DND-41 (cell line): Measurements from ENCODE around the gene VPS4A.
"Not testable (repeated sequence)": the region's sequence is repeated elsewhere in the genome, so short reads cannot be mapped to it uniquely, and the experiment has no call there.

Experiments used
- ATAC-seq: fragments of 200-7000 bp; cut with Tn5 transposase; 3 replicates; pipeline ENCODE4 v1.9.1; 2021; ENCODE audit warnings: low read depth; ENCODE audit not compliant: insufficient read depth
- DNase-seq: peaks from one replicate; pipeline ENCODE4 v3.0.0-alpha.2; 2020
- H2AFZ ChIP-seq: 2 replicates; pipeline ENCODE4 v1.6.0; 2012; ENCODE audit warnings: low read depth, low read length
- H3K27ac ChIP-seq: 2 replicates; pipeline ENCODE4 v1.5.1; 2012; ENCODE audit warnings: low read length, inconsistent platforms
- H3K27me3 ChIP-seq: fragments of 200-600 bp; sonication (generic); 2 replicates; pipeline ENCODE4 v1.6.0; 2012; ENCODE audit warnings: low read length, mild to moderate bottlenecking, inconsistent platforms; ENCODE audit not compliant: insufficient read depth, poor library complexity
- H3K36me3 ChIP-seq: 2 replicates; pipeline ENCODE4 v1.5.1; 2012; ENCODE audit warnings: low read length, inconsistent platforms; ENCODE audit not compliant: insufficient read depth
- H3K4me1 ChIP-seq: 2 replicates; pipeline ENCODE4 v1.5.1; 2012; ENCODE audit warnings: mild to moderate bottlenecking, low read length; ENCODE audit not compliant: insufficient read depth
- H3K4me2 ChIP-seq: 2 replicates; pipeline ENCODE4 v1.6.0; 2012; ENCODE audit warnings: mild to moderate bottlenecking, moderate library complexity, low read length, inconsistent platforms; ENCODE audit not compliant: insufficient read depth
- H3K4me3 ChIP-seq, 2 experiments: fragments of 200-600 bp in 1 of 2; shearing (Covaris generic) in 1 of 2; 2 replicates each; pipeline ENCODE4 v1.5.1; 2012 to 2016; ENCODE audit warnings: inconsistent platforms in 2 of 2, low read length in 2 of 2, mild to moderate bottlenecking in 2 of 2, low read depth in 1 of 2, moderate library complexity in 1 of 2
- H3K79me2 ChIP-seq: 2 replicates; pipeline ENCODE4 v1.6.0; 2012; ENCODE audit warnings: low read length, inconsistent platforms; ENCODE audit not compliant: insufficient read depth
- H3K9ac ChIP-seq: 2 replicates; pipeline ENCODE4 v1.6.0; 2012; ENCODE audit warnings: low read depth, mild to moderate bottlenecking, inconsistent platforms, low read length, moderate library complexity
- H3K9me3 ChIP-seq: 2 replicates; pipeline ENCODE4 v1.5.1; 2012; ENCODE audit warnings: low read length, moderate library complexity, mild to moderate bottlenecking, inconsistent platforms; ENCODE audit not compliant: insufficient read depth, severe bottlenecking
- H4K20me1 ChIP-seq: 2 replicates; pipeline ENCODE4 v1.6.0; 2012; ENCODE audit warnings: low read length; ENCODE audit not compliant: insufficient read depth
- EZH2 ChIP-seq: IDR thresholded peaks from 3 replicates; pipeline ENCODE4 v1.6.1; 2012; ENCODE audit warnings: borderline replicate concordance, low read depth, mild to moderate bottlenecking, moderate library complexity, low read length, inconsistent platforms; ENCODE audit not compliant: severe bottlenecking
- TF ChIP-seq, protein P1 (sequence below): IDR thresholded peaks from 2 replicates; pipeline ENCODE4 v1.5.1; 2012; ENCODE audit warnings: borderline replicate concordance, low read length, moderate library complexity, mild to moderate bottlenecking; ENCODE audit not compliant: poor library complexity, severe bottlenecking; ENCODE audit errors: extremely low read depth

The VPS4A gene

DNA sequence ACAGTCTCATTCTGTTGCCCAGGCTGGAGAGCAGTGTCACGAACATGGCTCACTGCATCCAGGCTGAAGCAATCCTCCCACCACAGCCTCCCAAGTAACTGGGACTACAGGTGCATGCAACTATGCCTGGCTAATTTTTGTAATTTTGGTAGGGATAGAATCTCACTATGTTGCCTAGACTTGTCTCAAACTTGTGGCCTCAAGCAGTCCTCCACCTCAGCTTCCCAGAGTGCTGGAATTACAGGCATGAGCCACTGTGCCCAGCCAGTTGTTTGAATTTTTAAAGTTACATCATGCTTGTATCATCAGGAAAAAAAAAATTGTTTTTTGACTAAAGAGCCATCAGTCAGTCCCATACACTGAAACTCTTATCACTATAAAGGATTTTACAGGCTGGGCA is 17.1 kb upstream of the VPS4A start:
- Histone ChIP-seq H3K27ac (no peak overlapping the region), H2AFZ (no peak overlapping the region), H3K4me3 (no peak overlapping the region), H3K4me1 (no peaks in the 10 kb centered on the region), H3K27me3 (no peaks in the 10 kb centered on the region), H4K20me1 (no peaks in the 10 kb centered on the region), H3K4me2 (no peak overlapping the region), H3K79me2 (no peaks in the 10 kb centered on the region), H3K9me3 (no peaks in the 10 kb centered on the region), H3K36me3 (no peaks in the 10 kb centered on the region; the same call in 1 of the 2 replicates), H3K9ac (no peak overlapping the region)
- TF ChIP-seq, protein P1, sequence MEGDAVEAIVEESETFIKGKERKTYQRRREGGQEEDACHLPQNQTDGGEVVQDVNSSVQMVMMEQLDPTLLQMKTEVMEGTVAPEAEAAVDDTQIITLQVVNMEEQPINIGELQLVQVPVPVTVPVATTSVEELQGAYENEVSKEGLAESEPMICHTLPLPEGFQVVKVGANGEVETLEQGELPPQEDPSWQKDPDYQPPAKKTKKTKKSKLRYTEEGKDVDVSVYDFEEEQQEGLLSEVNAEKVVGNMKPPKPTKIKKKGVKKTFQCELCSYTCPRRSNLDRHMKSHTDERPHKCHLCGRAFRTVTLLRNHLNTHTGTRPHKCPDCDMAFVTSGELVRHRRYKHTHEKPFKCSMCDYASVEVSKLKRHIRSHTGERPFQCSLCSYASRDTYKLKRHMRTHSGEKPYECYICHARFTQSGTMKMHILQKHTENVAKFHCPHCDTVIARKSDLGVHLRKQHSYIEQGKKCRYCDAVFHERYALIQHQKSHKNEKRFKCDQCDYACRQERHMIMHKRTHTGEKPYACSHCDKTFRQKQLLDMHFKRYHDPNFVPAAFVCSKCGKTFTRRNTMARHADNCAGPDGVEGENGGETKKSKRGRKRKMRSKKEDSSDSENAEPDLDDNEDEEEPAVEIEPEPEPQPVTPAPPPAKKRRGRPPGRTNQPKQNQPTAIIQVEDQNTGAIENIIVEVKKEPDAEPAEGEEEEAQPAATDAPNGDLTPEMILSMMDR = no peak
- no peak for TF ChIP-seq EZH2
- no peak for DNase-seq
- ATAC-seq = no peak

DNA sequence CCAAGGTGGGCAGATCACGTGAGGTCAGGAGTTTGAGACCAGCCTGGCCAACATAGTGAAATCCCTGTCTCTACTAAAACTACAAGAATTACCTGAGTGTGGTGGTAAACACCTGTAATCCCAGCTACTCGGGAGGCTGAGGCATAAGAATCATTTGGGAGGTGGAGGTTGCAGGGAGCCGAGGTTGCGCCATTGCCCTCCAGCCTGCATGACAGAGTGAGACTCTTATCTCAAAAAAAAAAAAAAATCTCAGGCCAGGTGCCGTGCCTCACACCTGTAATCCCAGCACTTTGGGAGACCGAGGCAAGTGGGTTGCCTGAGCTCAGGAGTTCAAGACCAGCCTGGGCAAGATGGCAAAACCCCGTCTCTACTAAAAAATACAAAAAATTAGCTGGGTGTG is 14.4 kb upstream of the VPS4A start:
- peaks cover 22% of the 10 kb centered on the region for H3K36me3 ChIP-seq
- H3K9ac ChIP-seq, H2AFZ ChIP-seq, H3K79me2 ChIP-seq, H3K4me2 ChIP-seq, H3K4me1 ChIP-seq, ATAC-seq, DNase-seq, H3K4me3 ChIP-seq, H3K27ac ChIP-seq, H4K20me1 ChIP-seq, H3K9me3 ChIP-seq, H3K27me3 ChIP-seq: not testable (repeated sequence)

DNA sequence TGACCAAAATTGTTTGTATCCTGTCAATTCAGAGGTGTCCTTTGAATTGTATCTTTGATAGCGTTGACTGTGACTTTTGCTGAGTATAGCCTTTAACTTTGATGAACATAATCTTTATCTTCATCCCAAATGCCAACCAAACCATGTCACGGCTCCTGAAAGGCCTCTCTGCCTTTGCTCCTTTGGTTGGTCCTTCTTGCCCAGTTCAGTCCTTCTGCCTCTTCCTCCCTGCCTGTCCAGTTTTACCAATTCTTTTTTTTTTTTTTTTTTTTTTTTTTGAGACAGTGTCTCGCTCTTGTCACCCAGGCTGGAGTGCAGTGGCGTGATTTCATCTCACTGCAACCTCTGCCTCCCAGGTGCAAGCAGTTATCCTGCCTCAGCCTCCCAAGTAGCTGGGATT is 12.9 kb upstream of the VPS4A start:
- Histone ChIP-seq H3K9ac (no peak overlapping the region), H2AFZ (no peak overlapping the region), H3K4me2 (no peak overlapping the region), H3K27ac (no peak overlapping the region), H3K79me2 (no peaks in the 10 kb centered on the region), H4K20me1 (no peaks in the 10 kb centered on the region), H3K27me3 (no peaks in the 10 kb centered on the region), H3K4me3 (no peak overlapping the region), H3K4me1 (no peaks in the 10 kb centered on the region), H3K9me3 (no peaks in the 10 kb centered on the region), H3K36me3 (peaks cover 26% of the 10 kb centered on the region)
- DNase-seq (no peak), ATAC-seq (no peak)
- TF ChIP-seq, protein P1 = no peak
- no peak for TF ChIP-seq EZH2

DNA sequence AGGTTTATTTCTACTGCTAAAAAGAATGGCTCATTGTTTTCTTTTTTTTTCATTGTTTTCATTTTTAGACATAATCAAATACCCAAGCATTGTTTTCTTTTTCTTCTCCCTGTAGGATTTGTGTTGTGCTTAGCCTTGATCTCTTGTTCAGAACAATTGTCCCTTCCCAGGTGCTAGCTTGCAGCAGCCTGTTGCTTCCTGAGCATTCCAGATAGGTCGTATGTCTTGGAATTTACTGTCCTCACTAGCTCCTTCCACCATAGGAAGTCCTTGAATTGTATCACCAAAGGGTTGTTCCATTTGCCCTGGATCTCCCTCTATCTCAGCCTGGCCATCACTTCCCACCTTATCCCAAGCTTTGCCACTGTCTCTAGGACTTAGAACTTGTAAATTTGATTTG is 10.0 kb upstream of the VPS4A start:
- H3K9me3 ChIP-seq = no peaks in the 10 kb centered on the region
- no peak for ATAC-seq
- no peaks in the 10 kb centered on the region for H3K4me1 ChIP-seq
- no peaks in the 10 kb centered on the region for H3K79me2 ChIP-seq
- H3K36me3 ChIP-seq = peaks cover 26% of the 10 kb centered on the region
- TF ChIP-seq, protein P1 = no peak
- no peak for TF ChIP-seq EZH2
- no peak overlapping the region for H3K4me2 ChIP-seq
- no peak overlapping the region for H3K27ac ChIP-seq
- H3K9ac ChIP-seq = no peak overlapping the region
- no peak overlapping the region for H3K4me3 ChIP-seq
- no peaks in the 10 kb centered on the region for H3K27me3 ChIP-seq
- no peaks in the 10 kb centered on the region for H4K20me1 ChIP-seq
- no peak for DNase-seq
- no peak overlapping the region for H2AFZ ChIP-seq
